Endothelial cell of umbilical vein (primary cell): ENCODE data around the gene ENTPD1.

ENCODE experiments used
- EZH2 ChIP-seq: IDR thresholded peaks from 2 replicates; pipeline ENCODE4 v1.6.1; 2012; ENCODE audit warnings: borderline replicate concordance, low read depth, mild to moderate bottlenecking, moderate library complexity, low read length, inconsistent platforms; ENCODE audit not compliant: severe bottlenecking
- FOS ChIP-seq: IDR thresholded peaks from 2 replicates; pipeline ENCODE4 v1.6.1; 2011; ENCODE audit warnings: mild to moderate bottlenecking, low read length, moderate library complexity, borderline replicate concordance; ENCODE audit not compliant: insufficient read depth
- JUN ChIP-seq: IDR thresholded peaks from 2 replicates; pipeline ENCODE4 v1.6.1; 2011; ENCODE audit warnings: borderline replicate concordance, low read depth; ENCODE audit not compliant: insufficient read length, insufficient read depth
- MYC ChIP-seq: IDR thresholded peaks from one replicate; pipeline ENCODE4 v1.6.1; 2011; ENCODE audit warnings: mild to moderate bottlenecking, low read depth, low read length
- POLR2A ChIP-seq: IDR thresholded peaks from 2 replicates; pipeline ENCODE4 v1.6.1; 2012; ENCODE audit warnings: low read depth, mild to moderate bottlenecking, control low read depth, low read length
- POLR2AphosphoS5 ChIP-seq: IDR thresholded peaks from 2 replicates; pipeline ENCODE4 v1.6.1; 2012; ENCODE audit warnings: low read depth, mild to moderate bottlenecking, control low read depth, low read length, moderate library complexity; ENCODE audit not compliant: insufficient read depth
- TF ChIP-seq, protein P1 (sequence below), 2 donors: IDR thresholded peaks; 1 replicate in 1 of 2; 2 replicates in 1 of 2; pipeline ENCODE4 v1.5.1; 2011; ENCODE audit warnings: low read length in 2 of 2, mild to moderate bottlenecking in 2 of 2, moderate library complexity in 2 of 2, control low read depth in 1 of 2, inconsistent platforms in 1 of 2, low read depth in 1 of 2; ENCODE audit not compliant: insufficient read depth in 1 of 2; ENCODE audit errors: extremely low read depth in 1 of 2
- TF ChIP-seq, protein P2 (sequence below): IDR thresholded peaks from 2 replicates; pipeline ENCODE4 v1.6.1; 2011; ENCODE audit not compliant: insufficient read depth, insufficient read length

DNA sequence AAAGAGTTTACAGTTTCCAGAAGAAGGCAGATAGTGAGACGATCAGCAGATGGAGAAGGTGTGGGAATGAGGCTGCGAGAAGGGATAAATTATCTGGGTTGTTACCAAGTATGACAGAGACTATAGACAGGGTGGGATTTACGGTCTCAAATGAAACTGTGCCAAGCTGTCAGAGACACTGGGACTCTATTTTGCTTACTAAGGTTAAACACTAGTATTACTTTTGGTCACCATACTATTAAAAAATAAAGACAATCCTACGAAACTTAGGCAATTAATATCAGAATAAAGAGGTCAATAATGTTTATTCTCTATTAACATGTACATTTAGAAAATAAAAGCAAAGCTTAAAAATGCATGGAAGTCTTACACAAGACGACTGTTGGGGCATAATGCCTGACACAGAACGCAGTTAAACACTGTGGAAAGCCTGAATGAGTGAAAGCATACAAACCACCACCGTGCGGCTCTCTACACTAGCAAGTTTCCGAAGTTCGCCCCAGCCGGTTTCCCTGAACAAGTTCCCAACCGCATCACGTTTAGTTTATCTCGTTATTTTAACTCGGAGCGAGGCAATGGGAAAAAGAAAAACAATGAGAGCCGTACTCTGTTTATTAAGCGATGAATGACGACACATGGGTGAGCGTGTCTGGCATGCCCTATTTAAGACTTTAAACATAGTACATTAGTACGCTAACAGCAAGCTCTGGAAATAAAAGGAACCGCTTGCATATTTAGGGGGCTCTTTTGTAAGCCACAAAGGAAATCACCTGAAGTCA lies 150.9 kb downstream of the ENTPD1 start:
- TF ChIP-seq POLR2AphosphoS5 (no peak), POLR2A (no peak), MYC (no peak), EZH2 (no peak), JUN (no peak), FOS (no peak)
- TF ChIP-seq, protein P1, sequence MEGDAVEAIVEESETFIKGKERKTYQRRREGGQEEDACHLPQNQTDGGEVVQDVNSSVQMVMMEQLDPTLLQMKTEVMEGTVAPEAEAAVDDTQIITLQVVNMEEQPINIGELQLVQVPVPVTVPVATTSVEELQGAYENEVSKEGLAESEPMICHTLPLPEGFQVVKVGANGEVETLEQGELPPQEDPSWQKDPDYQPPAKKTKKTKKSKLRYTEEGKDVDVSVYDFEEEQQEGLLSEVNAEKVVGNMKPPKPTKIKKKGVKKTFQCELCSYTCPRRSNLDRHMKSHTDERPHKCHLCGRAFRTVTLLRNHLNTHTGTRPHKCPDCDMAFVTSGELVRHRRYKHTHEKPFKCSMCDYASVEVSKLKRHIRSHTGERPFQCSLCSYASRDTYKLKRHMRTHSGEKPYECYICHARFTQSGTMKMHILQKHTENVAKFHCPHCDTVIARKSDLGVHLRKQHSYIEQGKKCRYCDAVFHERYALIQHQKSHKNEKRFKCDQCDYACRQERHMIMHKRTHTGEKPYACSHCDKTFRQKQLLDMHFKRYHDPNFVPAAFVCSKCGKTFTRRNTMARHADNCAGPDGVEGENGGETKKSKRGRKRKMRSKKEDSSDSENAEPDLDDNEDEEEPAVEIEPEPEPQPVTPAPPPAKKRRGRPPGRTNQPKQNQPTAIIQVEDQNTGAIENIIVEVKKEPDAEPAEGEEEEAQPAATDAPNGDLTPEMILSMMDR (IDR thresholded peaks at IDR 0.05; ENCODE audit: extremely low read depth in 1 of 2, insufficient read depth in 1 of 2, low read depth in 1 of 2, low read length in 2 of 2) = peak in 1 of 2 donors; percentile 28
- TF ChIP-seq, protein P2, sequence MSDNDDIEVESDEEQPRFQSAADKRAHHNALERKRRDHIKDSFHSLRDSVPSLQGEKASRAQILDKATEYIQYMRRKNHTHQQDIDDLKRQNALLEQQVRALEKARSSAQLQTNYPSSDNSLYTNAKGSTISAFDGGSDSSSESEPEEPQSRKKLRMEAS = no peak
